ENCODE data around the gene L2HGDH. TPM values are rescaled to one million over a fixed set of nuclear protein-coding genes. Genes with fewer than 3 reads are reported as not detected.
A peak's percentile ranks its signal among the peaks of the same experiment; 100 is the strongest.

L2HGDH gene
- total and polyA plus RNA-seq, 2 of the 4 experiments (the other 2 are of a cell fraction) = 3.1 to 3.8 TPM

DNA sequence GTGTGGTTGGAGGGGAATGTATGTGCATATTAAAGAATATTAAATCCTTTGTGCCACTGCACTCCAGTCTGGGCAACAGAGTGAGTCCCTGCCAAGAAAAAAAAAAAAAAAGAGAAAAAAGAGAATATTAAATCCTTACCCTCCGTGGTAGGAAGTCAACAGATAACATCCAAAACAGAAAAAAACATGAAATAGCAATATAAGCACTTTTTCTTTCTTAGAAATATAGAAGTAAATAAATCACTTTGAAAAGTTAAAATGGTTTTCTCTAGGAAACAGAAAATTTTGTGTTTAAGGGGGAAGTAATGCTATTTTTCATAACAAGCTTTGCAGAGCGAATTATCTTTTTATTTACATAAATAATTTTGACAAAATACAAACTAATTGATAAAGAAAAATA, 98.2 kb downstream of the L2HGDH start:
- H3K4me3 ChIP-seq (ENCODE audit: insufficient read depth, low read depth, low read length) = no peak overlapping the region
- no peak overlapping the region for H4K5ac ChIP-seq (ENCODE audit: low read depth, low read length)
- in situ Hi-C loops (cut with MboI; ENCODE audit: low sequenced_read_pairs) (no loop called here), intact Hi-C loops (cut with micrococcal nuclease) (no loop called here), dilution Hi-C loops (cut with HindIII; ENCODE audit: low sequenced_read_pairs, unreplicated experiment) (no loop called here)
- DNase-seq = no peak
- H3K23ac ChIP-seq (ENCODE audit: low read depth, low read length) = no peak overlapping the region
- WGBS, 2 experiments (ENCODE audit: extremely low coverage in 2 of 2, insufficient read length in 1 of 2) = no CpG with 5 or more reads among the region's 2 CpGs
- H4K91ac ChIP-seq (ENCODE audit: insufficient read depth, low read depth, low read length) = no peak overlapping the region
- no peak overlapping the region for H3K27ac ChIP-seq (ENCODE audit: insufficient read depth, low read length)
- no peak overlapping the region for H4K8ac ChIP-seq (ENCODE audit: low read depth in 2 of 2, low read length in 2 of 2)
- ChIA-PET CTCF (no interaction called here), POLR2A (ENCODE audit: unreplicated experiment) (no interaction called here)
- H3K56ac ChIP-seq (ENCODE audit: extremely low read depth, insufficient read depth, low read length) = no peak overlapping the region
- no peak overlapping the region for H3K4ac ChIP-seq (ENCODE audit: low read depth, low read length)
- no peaks in the 10 kb centered on the region for H3K27me3 ChIP-seq (ENCODE audit: control insufficient read depth, insufficient read depth, low read length)
- H2BK20ac ChIP-seq (ENCODE audit: low read depth, low read length) = no peak overlapping the region
- no peak for ATAC-seq (ENCODE audit: low read depth)
- H3K9ac ChIP-seq (ENCODE audit: low read depth, low read length) = no peak overlapping the region
- peaks cover 20 to 59% of the 10 kb centered on the region in 2 experiments for H3K79me1 ChIP-seq (ENCODE audit: low read depth in 1 of 2, low read length in 2 of 2)
- no peak overlapping the region for H2AK9ac ChIP-seq (replicated peaks; ENCODE audit: low read depth, low read length, poor library complexity)
- no peak overlapping the region for H2BK120ac ChIP-seq (ENCODE audit: low read depth, low read length)
- no peaks in the 10 kb centered on the region for H3K9me3 ChIP-seq (ENCODE audit: control insufficient read depth, insufficient read depth, low read length)
- H4K20me1 ChIP-seq (ENCODE audit: insufficient read depth, low read length) = peaks cover 32% of the 10 kb centered on the region
- H2AFZ ChIP-seq (replicated peaks; ENCODE audit: low read length, poor library complexity) = no peak overlapping the region
- peaks cover 4% of the 10 kb centered on the region; the same call in 1 of the 2 replicates for H3K9me1 ChIP-seq (ENCODE audit: insufficient read depth, low read length)
- no peak overlapping the region for H2BK5ac ChIP-seq (ENCODE audit: low read depth, low read length, poor library complexity, severe bottlenecking)
- H2BK15ac ChIP-seq (ENCODE audit: low read depth, low read length) = no peak overlapping the region
- no peak overlapping the region for H3K4me2 ChIP-seq (ENCODE audit: low read depth, low read length)
- H3K14ac ChIP-seq (replicated peaks; ENCODE audit: low read depth, low read length) = no peak overlapping the region
- H2AK5ac ChIP-seq (ENCODE audit: low read depth, low read length) = no peak overlapping the region
- no peak for TF ChIP-seq BHLHE40 (IDR thresholded peaks at IDR 0.05; ENCODE audit: low read depth, low read length)
- TF ChIP-seq MAFK (IDR thresholded peaks at IDR 0.05; ENCODE audit: low read depth, low read length) = peak; percentile 32; the same call in 1 of the 2 replicates
- H3K4me1 ChIP-seq (ENCODE audit: control insufficient read depth, insufficient read depth, low read length) = no peaks in the 10 kb centered on the region
- no peak overlapping the region for H3K18ac ChIP-seq (ENCODE audit: low read depth, low read length)
- BruUV-seq (replicated peaks) = no TSS peak
- peaks cover 2% of the 10 kb centered on the region; the same call in 1 of the 2 replicates for H3K36me3 ChIP-seq (ENCODE audit: control insufficient read depth, insufficient read depth, low read length)

Measured in IMR-90 (cell line).